ENCODE measurements around the gene SLC43A2.

- TF ChIP-seq EP300 (IDR thresholded peaks at IDR 0.05; ENCODE audit: borderline replicate concordance) (no peak), TCF12 (IDR thresholded peaks at IDR 0.05; ENCODE audit: low read depth) (no peak), TAF1 (IDR thresholded peaks at IDR 0.05; ENCODE audit: low read depth) (no peak), REST (IDR thresholded peaks at IDR 0.05; ENCODE audit: low read depth) (no peak), MAX (IDR thresholded peaks at IDR 0.05) (no peak)
Observed at GRCh38 chr17:1606352-1606985, 22.2 kb downstream of the SLC43A2 start.
